Middle frontal gyrus (tissue), 1 donor: ENCODE data around the gene ANKRD33B.
A peak's percentile ranks its signal among the peaks of the same experiment; 100 is the strongest.

Source experiments
- DNase-seq: peaks from one replicate; pipeline ENCODE4 v3.0.0-alpha.2; 2015; ENCODE audit warnings: low spot score; ENCODE audit errors: extremely low spot score

Gene ANKRD33B

GRCh38 chr5:10691826-10692785 lies 128.2 kb downstream of the ANKRD33B start:
- DNase-seq = no peak

GRCh38 chr5:10695055-10695649 lies 131.3 kb downstream of the ANKRD33B start:
- DNase-seq = peak; percentile 76

- DNase-seq = no peak
Measured at GRCh38 chr5:10695759-10696543, 132.1 kb downstream of the ANKRD33B start.

- DNase-seq = no peak
Measured at GRCh38 chr5:10699281-10699874, 135.5 kb downstream of the ANKRD33B start.

- DNase-seq = no peak
Measured at GRCh38 chr5:10699987-10700386, 136.1 kb downstream of the ANKRD33B start.

GRCh38 chr5:10700516-10700915 lies 136.6 kb downstream of the ANKRD33B start:
- no peak for DNase-seq

- no peak for DNase-seq
Measured at GRCh38 chr5:10701567-10702039, 137.7 kb downstream of the ANKRD33B start.

GRCh38 chr5:10702040-10702629 lies 138.3 kb downstream of the ANKRD33B start:
- DNase-seq = no peak

GRCh38 chr5:10702911-10703491 lies 139.1 kb downstream of the ANKRD33B start:
- no peak for DNase-seq

GRCh38 chr5:10703676-10704075 lies 139.8 kb downstream of the ANKRD33B start:
- DNase-seq = no peak

GRCh38 chr5:10704949-10705621 lies 141.2 kb downstream of the ANKRD33B start:
- DNase-seq = no peak

GRCh38 chr5:10705747-10706146 lies 141.9 kb downstream of the ANKRD33B start:
- DNase-seq = no peak

GRCh38 chr5:10706326-10706725 lies 142.5 kb downstream of the ANKRD33B start:
- no peak for DNase-seq
